NOMO-1 (cell line): ENCODE results near the gene ACTA2.
A peak's percentile ranks its signal among the peaks of the same experiment; 100 is the strongest.

Source experiments
- DNase-seq, 2 experiments: peaks; one replicate each; lab custom pipeline; 2025; ENCODE audit not compliant: unreplicated experiment in 2 of 2; lab: John Stamatoyannopoulos, UW

ACTA2 gene

GRCh38 chr10:88923520-88923919, 29.1 kb downstream of the ACTA2 start:
- DNase-seq = no peak

- no peak for DNase-seq
These were observed 30.5 kb downstream of the ACTA2 start for GRCh38 chr10:88922041-88922440.

DNA sequence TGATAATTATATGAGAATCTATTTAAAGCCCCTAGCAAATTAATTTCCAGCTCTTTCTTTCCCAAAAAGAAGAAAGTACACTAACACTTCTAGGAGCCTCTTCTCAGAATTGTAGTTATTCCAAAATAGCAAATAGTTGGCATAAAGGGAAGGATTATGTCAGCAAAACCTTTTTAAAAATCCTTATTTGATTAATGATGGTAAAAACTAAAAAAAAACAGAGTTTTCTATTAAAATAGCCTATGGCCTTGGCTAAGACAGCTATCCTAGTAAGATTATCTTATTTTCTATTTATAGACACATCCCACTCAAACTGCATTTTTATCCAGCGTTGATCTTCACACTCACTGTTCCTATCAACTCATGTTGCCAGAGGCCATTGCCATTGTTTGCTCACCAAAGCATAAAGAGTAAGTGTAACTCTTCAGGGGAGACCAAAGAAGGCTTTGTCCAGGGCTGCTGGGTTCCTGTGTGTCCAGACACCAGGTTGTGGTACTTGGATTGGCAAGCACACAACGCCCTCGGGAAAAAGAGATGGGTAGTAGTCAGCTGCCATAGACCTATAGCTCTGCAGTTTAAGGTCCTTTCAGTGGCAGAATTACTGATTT, 31.5 kb downstream of the ACTA2 start:
- no peak for DNase-seq

DNA sequence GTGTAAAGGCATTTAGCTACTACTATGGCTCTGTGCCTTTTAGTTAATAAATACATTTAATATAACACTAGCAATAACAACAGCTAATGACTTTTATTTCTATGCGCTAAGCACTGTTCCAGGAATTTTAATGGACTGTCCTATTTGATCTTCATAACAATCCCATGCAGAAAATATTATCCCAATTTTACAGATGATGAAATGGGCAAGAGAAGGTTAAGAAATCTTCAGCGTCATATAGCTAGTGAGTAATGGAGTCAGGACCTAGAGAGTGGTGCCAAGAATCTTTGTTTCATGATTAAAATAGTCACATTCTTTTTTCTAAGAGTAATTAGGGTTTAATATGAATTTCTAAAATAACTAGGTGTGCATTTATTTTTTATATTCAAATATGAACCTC, 32.4 kb downstream of the ACTA2 start:
- no peak for DNase-seq

DNA sequence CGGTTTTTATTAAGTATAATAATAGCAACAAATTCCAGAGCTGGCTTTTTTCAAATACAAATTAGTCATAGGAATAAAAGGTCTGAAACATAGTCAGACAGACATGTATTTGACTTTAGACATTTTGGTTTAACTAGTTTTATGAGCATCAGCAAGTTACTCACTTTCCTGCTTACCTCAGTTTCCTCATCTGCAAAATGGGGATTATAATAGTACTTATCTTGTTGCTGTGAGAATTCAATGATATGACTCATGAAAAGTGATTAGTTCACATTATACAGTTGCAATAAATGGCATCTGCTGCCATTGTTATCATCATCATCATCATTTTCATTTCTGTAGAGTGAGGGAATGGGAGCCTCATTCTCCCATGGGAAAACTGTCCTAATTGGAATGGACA, 33.5 kb downstream of the ACTA2 start:
- no peak for DNase-seq

DNA sequence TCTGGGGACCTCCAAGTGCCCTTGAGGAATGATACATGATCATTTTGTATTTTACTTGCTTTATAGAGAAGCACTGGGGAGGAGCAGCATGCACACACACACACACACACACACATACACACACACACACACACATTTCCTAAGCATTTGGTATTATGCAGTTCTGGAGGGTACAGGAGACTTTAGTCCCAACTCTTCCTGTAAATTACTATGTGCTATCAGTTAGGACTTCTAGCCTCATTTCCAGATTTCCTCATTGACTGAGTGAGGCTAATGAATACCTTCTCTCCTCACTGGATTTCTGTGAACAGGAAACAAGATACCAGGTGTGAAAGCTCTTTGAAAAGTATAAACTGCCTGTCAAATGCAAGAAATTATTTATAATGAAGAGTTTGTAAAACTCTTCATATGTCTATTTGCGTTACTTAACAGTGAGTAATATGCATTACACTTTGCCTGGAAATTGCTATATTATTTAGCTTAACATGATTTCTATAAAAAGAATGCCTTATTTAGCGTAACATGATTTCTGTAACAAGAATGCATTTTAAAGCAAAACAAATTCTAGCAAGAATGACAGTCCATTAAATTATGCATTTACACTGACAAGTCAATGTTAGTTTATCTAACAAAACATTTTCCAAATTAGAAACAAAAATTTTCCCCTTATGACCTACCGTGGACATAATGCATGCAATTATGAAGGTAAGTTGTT, 34.2 kb downstream of the ACTA2 start:
- DNase-seq = no peak

DNA sequence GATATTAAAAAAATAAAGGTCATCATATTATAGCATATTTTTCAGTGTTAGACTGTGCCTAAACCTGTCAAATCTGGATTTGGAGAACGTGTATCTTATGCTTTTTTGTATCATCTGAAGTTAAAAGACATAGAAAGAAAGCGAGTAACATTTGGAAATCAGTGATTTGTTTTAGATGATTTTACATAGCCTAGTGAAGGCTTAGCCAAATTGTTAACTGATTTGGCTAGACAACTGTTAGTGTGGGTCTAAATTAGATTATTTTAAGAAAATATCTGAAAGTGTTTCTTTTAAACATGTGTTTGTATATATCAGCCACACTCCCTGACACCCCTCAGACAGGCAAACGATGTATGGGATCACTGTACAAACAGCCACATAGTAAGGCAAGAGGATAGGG, 35.6 kb downstream of the ACTA2 start:
- DNase-seq = no peak

DNA sequence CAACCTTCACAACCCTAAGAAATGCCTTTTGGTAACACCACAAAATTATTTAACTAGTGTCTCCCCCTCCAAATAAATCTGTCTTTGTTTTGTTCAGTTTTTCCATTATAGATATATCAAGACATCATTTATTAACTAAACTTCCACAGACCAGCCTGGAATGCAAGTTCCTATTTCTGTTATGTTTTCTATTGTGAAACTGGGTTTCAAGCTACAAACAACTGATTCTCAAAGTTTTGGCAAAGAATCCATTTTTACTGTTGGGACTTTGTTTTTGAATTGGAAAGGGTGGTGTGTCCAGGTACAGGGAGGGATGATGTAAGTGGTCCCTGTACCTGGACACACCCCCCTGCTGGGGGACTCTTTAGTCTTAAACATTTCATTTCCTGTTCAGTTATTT, 36.3 kb downstream of the ACTA2 start:
- DNase-seq = no peak

DNA sequence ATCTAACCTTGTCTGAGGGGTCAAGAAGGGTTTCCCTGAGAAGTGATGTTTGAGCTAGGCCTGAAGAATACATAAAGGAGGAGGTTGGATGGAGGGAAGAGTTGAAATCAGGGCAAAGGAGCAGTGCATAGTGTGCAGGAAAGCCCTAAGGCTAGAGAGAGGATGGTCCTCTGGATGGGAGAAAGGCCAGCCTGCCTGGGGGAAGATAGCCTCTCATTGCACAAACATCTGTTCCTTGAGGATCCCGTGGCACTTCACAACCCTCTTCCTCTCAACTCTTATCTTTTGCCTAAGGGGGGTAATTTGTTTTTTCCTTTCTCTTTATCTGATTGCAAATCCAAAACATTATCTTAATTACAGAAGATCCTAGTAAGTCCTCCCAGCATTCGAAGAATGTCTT, 36.8 kb downstream of the ACTA2 start:
- DNase-seq = no peak

DNA sequence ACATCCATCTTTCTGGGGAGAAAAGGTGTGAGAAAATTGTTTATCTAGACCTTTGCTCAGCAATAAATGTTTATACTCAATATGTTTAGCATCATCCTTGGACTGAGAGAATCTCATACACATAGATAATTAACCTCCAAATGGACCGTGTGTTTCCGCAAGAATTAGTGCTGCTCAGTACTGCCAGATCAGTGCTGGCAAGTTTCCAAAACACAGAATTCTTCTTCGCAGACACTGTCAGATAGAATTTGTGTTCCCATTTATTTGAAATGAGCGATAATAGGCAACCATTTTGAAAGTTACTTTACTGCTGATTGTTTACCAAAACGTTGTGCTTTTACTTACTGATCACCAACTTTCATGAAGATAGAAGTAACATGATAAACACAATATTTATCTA, 38.8 kb downstream of the ACTA2 start:
- DNase-seq = no peak

DNA sequence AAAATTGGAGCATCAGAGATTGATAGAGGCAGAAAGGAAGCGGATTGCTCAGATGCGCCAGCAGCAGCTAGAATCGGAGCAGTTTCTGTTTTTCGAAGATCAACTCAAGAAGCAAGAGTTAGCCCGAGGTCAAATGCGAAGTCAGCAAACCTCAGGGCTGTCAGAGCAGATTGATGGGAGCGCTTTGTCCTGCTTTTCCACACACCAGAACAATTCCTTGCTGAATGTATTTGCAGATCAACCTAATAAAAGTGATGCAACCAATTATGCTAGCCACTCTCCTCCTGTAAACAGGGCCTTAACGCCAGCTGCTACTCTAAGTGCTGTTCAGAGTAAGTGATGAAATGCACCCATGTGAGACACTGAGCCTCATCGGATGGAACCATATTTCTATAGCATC, 39.4 kb downstream of the ACTA2 start:
- no peak for DNase-seq

- no peak for DNase-seq
These were observed 40.7 kb downstream of the ACTA2 start for GRCh38 chr10:88911851-88912250.

DNA sequence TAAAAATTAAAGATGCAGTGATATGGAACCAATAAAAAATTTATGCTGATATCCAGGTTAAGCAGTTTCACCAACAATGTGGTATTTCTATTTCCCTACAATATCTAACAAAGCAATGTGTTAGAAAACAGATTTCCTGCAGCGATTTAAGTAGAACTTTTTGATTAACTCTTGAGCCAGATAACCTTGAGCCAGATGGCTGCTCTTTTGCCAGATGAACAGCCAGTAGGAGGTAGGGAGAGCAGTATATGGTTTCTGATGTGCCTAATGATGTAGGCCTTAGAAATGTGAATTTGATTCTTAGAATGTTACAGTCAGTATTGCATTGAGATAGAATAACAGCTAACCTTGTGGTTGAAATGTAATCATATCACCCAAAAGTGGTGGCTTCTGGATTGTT, 41.5 kb downstream of the ACTA2 start:
- no peak for DNase-seq

DNA sequence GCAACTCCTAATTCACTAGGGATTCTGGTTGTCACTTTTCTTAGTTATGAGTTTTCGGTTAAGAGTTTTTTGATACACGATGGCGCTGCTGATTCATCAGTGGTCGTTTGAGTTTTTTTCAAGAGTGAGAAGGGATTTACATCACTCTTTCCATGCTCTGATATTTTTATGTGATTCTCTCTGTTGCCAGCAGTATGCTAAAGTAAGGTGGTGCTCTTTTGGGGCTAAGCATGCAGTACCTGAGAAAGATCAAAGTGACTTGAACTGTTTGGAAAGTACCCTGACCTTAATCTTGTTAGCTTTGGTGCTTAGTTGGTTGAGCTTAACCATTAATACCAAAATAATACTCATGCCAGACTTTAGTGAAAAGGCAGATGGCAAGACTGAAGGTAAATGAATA, 44.4 kb downstream of the ACTA2 start:
- DNase-seq = no peak

- DNase-seq = no peak
These were observed 45.7 kb downstream of the ACTA2 start for GRCh38 chr10:88906921-88907320.

DNA sequence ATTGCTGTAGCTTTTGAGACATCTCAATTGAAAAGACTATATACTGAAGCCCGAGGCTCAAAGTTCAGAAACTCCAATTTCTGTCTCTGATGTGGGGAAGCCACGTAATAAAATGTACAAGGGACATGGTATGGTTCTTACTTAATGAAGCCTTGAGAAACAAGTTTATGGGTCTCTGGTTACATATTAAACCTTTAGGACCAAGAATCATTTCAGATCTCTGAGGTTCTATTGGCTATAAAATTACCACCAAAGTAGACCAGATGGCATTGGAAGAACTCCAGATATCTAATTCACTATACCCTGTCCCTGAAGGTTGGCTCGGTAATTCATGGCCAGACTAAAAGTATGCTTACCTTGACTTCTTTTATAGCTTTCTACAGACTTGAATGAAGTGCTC, 48.9 kb downstream of the ACTA2 start:
- DNase-seq = no peak

- no peak for DNase-seq
These were observed 50.4 kb downstream of the ACTA2 start for GRCh38 chr10:88901984-88902789.

DNA sequence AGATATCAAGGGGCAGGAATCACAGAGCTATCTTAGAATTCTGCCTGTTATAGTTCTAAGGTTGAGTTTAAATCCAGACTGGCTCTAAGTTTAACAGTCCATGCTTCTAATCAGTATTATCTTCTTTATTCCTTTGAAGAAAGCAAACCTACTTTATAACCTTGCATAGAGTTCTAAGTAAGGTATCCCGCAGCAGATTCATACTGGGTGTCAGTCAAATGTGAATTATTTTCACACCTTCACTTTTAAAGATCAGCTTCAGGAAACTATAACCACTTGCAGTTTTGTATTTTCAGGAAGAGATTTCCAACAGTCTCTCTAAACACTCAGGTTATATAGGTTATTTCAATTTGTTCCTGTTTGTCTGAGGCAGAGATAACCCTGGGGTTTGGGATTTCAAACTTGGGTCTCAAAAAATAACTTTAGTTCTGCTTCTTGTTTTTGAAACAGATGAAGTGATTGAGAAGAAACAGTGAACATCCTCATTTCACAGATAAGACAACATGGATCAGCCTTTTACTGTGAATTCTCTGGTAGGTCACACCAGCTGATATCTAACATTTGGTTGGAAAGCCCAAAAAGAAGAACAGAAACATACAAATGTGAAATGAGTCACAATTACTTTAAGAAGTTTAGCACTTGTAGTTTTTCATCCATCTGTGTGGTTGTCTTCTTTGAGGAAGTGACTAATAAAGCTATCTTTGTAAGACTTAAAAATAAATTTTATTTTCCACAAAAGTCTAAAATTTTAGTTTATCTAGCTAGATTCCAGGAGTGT, 51.2 kb downstream of the ACTA2 start:
- DNase-seq = peak; percentile 72 to 97

DNA sequence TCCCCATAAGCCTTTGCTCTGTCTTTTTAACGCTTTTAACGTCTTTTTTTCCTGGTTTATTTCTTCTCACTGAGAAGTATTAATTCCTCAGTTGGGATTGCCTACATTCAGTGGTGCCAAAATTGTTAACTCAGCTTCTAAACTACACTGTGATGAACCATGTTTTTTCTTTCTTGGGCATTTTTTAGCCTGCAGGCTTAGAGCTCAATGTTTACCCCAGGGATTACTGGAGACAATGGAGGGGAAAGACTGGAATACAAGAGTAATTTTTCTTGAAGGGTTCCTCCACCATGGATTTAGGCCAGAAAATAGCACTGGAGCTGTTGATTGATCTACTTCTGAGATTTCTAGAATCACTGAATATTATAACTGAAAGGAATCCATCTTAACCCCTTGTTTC, 52.7 kb downstream of the ACTA2 start:
- DNase-seq = no peak

DNA sequence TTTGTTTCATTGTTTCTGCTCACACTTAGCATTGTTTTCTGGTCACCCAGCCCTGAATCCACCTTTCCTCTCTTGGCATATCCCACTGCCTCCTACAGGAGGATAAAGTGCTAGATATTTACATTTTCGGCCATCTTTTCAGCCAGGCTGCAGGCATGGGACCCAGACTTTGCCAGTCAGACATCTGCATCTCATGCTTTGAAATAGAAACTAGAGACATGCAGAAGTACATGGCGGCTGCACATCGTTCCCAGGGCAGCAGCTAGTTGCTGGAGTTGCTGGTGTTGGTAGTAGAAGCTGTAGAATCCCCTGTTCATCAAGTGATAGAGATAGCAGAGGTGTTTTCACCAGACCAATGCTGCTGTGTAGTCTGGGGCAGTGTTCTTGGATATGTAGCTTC, 53.8 kb downstream of the ACTA2 start:
- no peak for DNase-seq
